Panc1 (cell line): ENCODE data around the gene CDK11B. TPM values are rescaled to one million over a fixed set of nuclear protein-coding genes. Genes with fewer than 3 reads are reported as not detected.
A peak's percentile ranks its signal among the peaks of the same experiment; 100 is the strongest.
"Not testable (repeated sequence)": the region's sequence is repeated elsewhere in the genome, so short reads cannot be mapped to it uniquely, and the experiment has no call there.

Experiments
- ATAC-seq: fragments of 200-7000 bp; cut with Tn5 transposase; 2 replicates; pipeline ENCODE4 v1.9.1; 2020; ENCODE audit warnings: mild to moderate bottlenecking, moderate library complexity
- BruUV-seq: library from RNA; stranded (reverse); fragments of 400-500 nt; replicated peaks from 2 replicates; lab custom pipeline; 2021; lab: Mats Ljungman, UMichigan
- CTCF ChIA-PET: fragments of 300-600 bp; sonication (Branson Sonifier 250); formaldehyde crosslinking; loops from one replicate; lab custom pipeline; 2022; ENCODE audit warnings: antibody characterized with exemption; lab: Charles Lee
- POLR2A ChIA-PET: fragments of 300-600 bp; sonication (Branson Sonifier 250); formaldehyde crosslinking; loops from one replicate; lab custom pipeline; 2022; ENCODE audit warnings: antibody characterized with exemption; lab: Charles Lee
- DNase-seq: peaks from one replicate; pipeline ENCODE4 v3.0.0-alpha.2; 2010; ENCODE audit warnings: low read depth, low spot score
- H3K27ac ChIP-seq: 2 replicates; pipeline ENCODE4 v1.5.1; 2011; ENCODE audit warnings: mild to moderate bottlenecking, low read length, inconsistent platforms
- H3K27me3 ChIP-seq: fragments of 200-500 bp; sonication (Bioruptor generic); 2 replicates; pipeline ENCODE4 v1.6.0; 2014; ENCODE audit warnings: low read length, inconsistent platforms; ENCODE audit not compliant: control insufficient read depth, insufficient read depth
- H3K36me3 ChIP-seq: fragments of 200-500 bp; sonication (Bioruptor generic); 2 replicates; pipeline ENCODE4 v1.5.1; 2014; ENCODE audit warnings: inconsistent platforms, mild to moderate bottlenecking, low read length, moderate library complexity; ENCODE audit not compliant: control insufficient read depth, insufficient read depth
- H3K4me1 ChIP-seq: 2 replicates; pipeline ENCODE4 v1.5.1; 2011; ENCODE audit warnings: inconsistent platforms, mild to moderate bottlenecking, low read length, moderate library complexity; ENCODE audit not compliant: control insufficient read depth, insufficient read depth
- H3K4me3 ChIP-seq, 2 experiments: 2 replicates each; pipeline ENCODE4 v1.5.1; 2011 to 2012; ENCODE audit warnings: low read depth in 2 of 2, low read length in 2 of 2, mild to moderate bottlenecking in 2 of 2, inconsistent platforms in 1 of 2, moderate library complexity in 1 of 2
- H3K9me3 ChIP-seq: fragments of 200-500 bp; sonication (Bioruptor generic); 2 replicates; pipeline ENCODE4 v1.5.1; 2014; ENCODE audit warnings: low read depth, mild to moderate bottlenecking, inconsistent platforms, low read length, moderate library complexity; ENCODE audit not compliant: control insufficient read depth, insufficient read depth
- POLR2AphosphoS5 ChIP-seq: IDR thresholded peaks from 2 replicates; pipeline ENCODE4 v1.6.1; 2012; ENCODE audit warnings: mild to moderate bottlenecking, low read depth, low read length, moderate library complexity
- SIN3A ChIP-seq: IDR thresholded peaks from 2 replicates; pipeline ENCODE4 v1.6.1; 2012; ENCODE audit warnings: low read depth, mild to moderate bottlenecking, low read length, moderate library complexity, borderline replicate concordance; ENCODE audit not compliant: insufficient read depth
- TCF7L2 ChIP-seq: IDR thresholded peaks from 2 replicates; pipeline ENCODE4 v1.6.1; 2011; ENCODE audit warnings: mild to moderate bottlenecking, low read depth, low read length, inconsistent platforms
- in situ Hi-C: cut with HindIII; loops from 2 replicates; pipeline ENCODE4 v1.10.0; 2016; ENCODE audit warnings: low sequenced_read_pairs, low pct_unique_long_range_greater_than_20kb
- intact Hi-C: fragments of 100-400 bp; cut with micrococcal nuclease; formaldehyde crosslinking; loops from one replicate; pipeline ENCODE4 v1.10.0; 2022; ENCODE audit not compliant: unreplicated experiment
- total RNA-seq: library from RNA; stranded (reverse); gene quantifications from one replicate; pipeline ENCODE4 v1.2.1, GENCODE V29; 2021; ENCODE audit not compliant: unreplicated experiment
- TF ChIP-seq, protein P1 (sequence below), 2 experiments: IDR thresholded peaks; 2 replicates each; pipeline ENCODE4 v1.6.1; 2011 to 2012; ENCODE audit warnings: low read depth in 2 of 2, control low read depth in 1 of 2, low read length in 1 of 2, mild to moderate bottlenecking in 1 of 2, moderate library complexity in 1 of 2; ENCODE audit not compliant: insufficient read depth in 1 of 2
- TF ChIP-seq, protein P2 (sequence below): fragments of 450-650 bp; IDR thresholded peaks from 2 replicates; pipeline ENCODE4 v1.5.1; 2017; ENCODE audit warnings: mild to moderate bottlenecking

Gene CDK11B
- total RNA-seq, 1 experiment from 2014 or later = 36.5 TPM

DNA sequence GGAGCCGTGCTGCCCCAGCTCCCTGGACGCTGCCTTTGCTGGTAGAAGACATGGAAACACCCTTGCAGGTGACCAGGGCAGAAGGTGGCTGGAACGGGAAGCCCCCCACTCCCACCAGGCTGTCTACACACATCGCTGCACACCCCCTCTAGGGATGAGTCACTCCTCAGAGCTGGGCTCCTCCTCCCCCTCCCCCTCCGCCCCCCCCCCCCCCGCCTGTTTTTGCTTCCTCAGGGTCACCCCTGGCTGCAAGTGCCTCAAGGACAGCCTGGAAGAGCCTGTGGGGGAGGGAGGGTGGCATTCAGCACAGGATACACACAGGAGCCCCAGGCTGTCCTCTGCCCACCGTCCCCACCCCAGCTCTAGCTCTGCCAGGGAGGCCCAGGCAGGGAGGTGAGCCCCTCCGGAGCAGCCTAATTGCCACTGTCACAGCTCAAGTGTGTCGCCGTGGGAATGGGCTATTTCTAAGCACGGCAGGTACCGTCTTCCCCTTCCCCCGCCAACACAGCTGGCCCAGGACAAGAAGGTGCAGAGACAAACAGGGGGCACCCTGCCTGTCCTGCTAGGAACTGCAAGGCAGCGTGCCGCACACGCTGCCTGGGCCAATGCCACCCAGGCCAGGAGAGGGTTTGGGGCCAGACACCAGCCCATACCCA, 61.4 kb downstream of the CDK11B start:
- intact Hi-C loops (no loop called here), in situ Hi-C loops (no loop called here)
- Histone ChIP-seq H3K9me3 (no peaks in the 10 kb centered on the region), H3K4me3 (no peak overlapping the region), H3K36me3 (no peaks in the 10 kb centered on the region), H3K4me1 (peaks cover 10% of the 10 kb centered on the region), H3K27ac (no peak overlapping the region), H3K27me3 (no peaks in the 10 kb centered on the region)
- DNase-seq (no peak), ATAC-seq (peak; percentile 70)
- TF ChIP-seq SIN3A = no peak
- TF ChIP-seq TCF7L2 = no peak
- TF ChIP-seq, protein P1, sequence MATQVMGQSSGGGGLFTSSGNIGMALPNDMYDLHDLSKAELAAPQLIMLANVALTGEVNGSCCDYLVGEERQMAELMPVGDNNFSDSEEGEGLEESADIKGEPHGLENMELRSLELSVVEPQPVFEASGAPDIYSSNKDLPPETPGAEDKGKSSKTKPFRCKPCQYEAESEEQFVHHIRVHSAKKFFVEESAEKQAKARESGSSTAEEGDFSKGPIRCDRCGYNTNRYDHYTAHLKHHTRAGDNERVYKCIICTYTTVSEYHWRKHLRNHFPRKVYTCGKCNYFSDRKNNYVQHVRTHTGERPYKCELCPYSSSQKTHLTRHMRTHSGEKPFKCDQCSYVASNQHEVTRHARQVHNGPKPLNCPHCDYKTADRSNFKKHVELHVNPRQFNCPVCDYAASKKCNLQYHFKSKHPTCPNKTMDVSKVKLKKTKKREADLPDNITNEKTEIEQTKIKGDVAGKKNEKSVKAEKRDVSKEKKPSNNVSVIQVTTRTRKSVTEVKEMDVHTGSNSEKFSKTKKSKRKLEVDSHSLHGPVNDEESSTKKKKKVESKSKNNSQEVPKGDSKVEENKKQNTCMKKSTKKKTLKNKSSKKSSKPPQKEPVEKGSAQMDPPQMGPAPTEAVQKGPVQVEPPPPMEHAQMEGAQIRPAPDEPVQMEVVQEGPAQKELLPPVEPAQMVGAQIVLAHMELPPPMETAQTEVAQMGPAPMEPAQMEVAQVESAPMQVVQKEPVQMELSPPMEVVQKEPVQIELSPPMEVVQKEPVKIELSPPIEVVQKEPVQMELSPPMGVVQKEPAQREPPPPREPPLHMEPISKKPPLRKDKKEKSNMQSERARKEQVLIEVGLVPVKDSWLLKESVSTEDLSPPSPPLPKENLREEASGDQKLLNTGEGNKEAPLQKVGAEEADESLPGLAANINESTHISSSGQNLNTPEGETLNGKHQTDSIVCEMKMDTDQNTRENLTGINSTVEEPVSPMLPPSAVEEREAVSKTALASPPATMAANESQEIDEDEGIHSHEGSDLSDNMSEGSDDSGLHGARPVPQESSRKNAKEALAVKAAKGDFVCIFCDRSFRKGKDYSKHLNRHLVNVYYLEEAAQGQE (IDR thresholded peaks at IDR 0.05; ENCODE audit: insufficient read depth in 1 of 2, low read depth in 2 of 2, low read length in 1 of 2) = no peak
- TF ChIP-seq POLR2AphosphoS5 = no peak
- TF ChIP-seq, protein P2, sequence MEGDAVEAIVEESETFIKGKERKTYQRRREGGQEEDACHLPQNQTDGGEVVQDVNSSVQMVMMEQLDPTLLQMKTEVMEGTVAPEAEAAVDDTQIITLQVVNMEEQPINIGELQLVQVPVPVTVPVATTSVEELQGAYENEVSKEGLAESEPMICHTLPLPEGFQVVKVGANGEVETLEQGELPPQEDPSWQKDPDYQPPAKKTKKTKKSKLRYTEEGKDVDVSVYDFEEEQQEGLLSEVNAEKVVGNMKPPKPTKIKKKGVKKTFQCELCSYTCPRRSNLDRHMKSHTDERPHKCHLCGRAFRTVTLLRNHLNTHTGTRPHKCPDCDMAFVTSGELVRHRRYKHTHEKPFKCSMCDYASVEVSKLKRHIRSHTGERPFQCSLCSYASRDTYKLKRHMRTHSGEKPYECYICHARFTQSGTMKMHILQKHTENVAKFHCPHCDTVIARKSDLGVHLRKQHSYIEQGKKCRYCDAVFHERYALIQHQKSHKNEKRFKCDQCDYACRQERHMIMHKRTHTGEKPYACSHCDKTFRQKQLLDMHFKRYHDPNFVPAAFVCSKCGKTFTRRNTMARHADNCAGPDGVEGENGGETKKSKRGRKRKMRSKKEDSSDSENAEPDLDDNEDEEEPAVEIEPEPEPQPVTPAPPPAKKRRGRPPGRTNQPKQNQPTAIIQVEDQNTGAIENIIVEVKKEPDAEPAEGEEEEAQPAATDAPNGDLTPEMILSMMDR = no peak; the same call in 1 of the 2 replicates
- ChIA-PET POLR2A (interaction anchor here (1.2 kb wide), 1 partner anchor 21 kb away, joined by 4 read pairs; no protein-coding TSS in a partner anchor), CTCF (interaction anchor here (0.6 kb wide), 1 partner anchor 222 kb away, joined by 5 read pairs; the partner anchor contains the start of gene AURKAIP1)
- no TSS peak for BruUV-seq

DNA sequence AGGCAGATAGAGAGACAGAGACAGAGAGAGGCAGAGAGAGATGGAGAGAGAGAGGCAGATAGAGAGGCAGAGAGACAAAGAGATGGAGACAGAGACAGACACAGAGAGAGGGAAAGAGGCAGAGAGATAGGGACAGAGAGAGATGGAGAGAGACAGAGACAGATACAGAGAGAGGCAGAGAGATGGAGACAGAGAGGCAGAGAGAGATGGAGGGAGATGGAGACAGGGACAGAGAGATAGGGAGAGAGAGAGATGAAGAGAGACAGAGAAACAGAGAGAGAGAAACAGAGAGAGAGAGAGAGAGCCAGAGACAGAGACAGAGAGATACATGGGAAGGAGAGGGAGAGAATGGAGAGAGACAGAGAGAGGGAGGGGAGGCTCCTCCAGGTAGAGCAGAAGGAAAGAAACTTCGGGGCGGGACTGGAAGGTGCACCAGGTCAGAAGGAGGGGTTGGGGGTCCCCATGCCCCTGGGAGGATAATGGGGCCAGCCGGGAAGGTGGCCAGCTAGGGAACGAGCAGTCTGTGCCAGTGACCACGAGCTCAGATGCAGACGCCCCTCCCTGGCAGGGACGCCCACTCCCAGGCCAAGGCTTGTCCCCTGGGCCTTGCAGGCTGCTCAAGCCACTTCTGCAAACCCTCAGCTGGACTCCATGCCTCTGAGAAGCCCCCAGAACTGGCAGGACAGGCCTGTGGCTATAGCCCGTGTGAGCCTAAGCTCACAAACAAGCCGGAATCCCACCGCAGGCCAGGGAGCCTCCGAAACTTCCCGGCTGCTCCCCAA, 62.1 kb downstream of the CDK11B start:
- no TSS peak for BruUV-seq
- Histone ChIP-seq H3K4me1 (peaks cover 10% of the 10 kb centered on the region), H3K4me3 (no peak overlapping the region), H3K27ac (no peak overlapping the region), H3K36me3 (no peaks in the 10 kb centered on the region), H3K9me3 (no peaks in the 10 kb centered on the region), H3K27me3 (no peaks in the 10 kb centered on the region)
- intact Hi-C loops = no loop called here
- ATAC-seq = no peak
- TF ChIP-seq POLR2AphosphoS5 (no peak), TCF7L2 (no peak), SIN3A (no peak)
- TF ChIP-seq, protein P2 = no peak
- TF ChIP-seq, protein P1 (IDR thresholded peaks at IDR 0.05; ENCODE audit: insufficient read depth in 1 of 2, low read depth in 2 of 2, low read length in 1 of 2) = no peak
- DNase-seq = no peak
- ChIA-PET CTCF (no interaction called here), POLR2A (interaction anchor here (1.2 kb wide), 1 partner anchor 21 kb away, joined by 4 read pairs; no protein-coding TSS in a partner anchor)
- in situ Hi-C loops = no loop called here

DNA sequence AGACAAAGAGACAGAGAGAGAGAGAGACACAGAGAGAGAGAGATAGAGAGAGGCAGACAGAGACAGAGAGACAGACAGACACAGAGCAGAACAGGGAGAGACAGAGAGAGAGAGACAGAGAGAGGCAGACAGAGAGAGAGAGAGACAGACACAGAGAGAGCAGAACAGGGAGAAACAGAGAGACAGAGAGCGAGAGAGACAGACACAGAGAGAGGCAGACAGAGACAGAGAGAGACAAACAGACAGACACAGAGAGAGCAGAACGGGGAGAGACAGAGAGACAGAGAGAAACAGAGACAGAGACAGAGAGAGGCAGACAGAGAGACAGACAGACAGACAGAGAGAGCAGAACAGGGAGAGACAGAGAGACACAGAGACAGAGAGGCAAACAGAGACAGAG, 63.5 kb downstream of the CDK11B start:
- H3K27me3 ChIP-seq, ATAC-seq, H3K4me1 ChIP-seq, H3K27ac ChIP-seq, intact Hi-C loops, POLR2A ChIA-PET, DNase-seq, BruUV-seq, H3K9me3 ChIP-seq, H3K4me3 ChIP-seq, in situ Hi-C loops, CTCF ChIA-PET, H3K36me3 ChIP-seq: not testable (repeated sequence)
